HepG2 (cell line): ENCODE measurements around the gene ANKRD29. TPM values are rescaled to one million over a fixed set of nuclear protein-coding genes. Genes with fewer than 3 reads are reported as not detected.

ENCODE experiments used
- ATAC-seq: fragments of 200-7000 bp; cut with Tn5 transposase; 3 replicates; pipeline ENCODE4 v1.9.1; 2020; ENCODE audit warnings: mild to moderate bottlenecking, moderate library complexity
- BruUV-seq: library from RNA; stranded (reverse); fragments of 400-500 nt; replicated peaks from 2 replicates; lab custom pipeline; 2021; lab: Mats Ljungman, UMichigan
- CTCF ChIA-PET: fragments of 300-600 bp; formaldehyde crosslinking; extraction: SDS; loops from one replicate; lab custom pipeline; 2021; ENCODE audit warnings: low total read pairs, inconsistent platforms, low intra/inter-chr PET ratio; lab: Yijun Ruan, JAX
- POLR2A ChIA-PET: fragments of 350-600 bp; sonication (Branson Sonifier 250); formaldehyde crosslinking; loops from one replicate; lab custom pipeline; 2020; ENCODE audit warnings: antibody characterized with exemption, inconsistent platforms; lab: Yijun Ruan, JAX
- DNase-seq: peaks from one replicate; pipeline ENCODE4 v3.0.0-alpha.2; 2015; ENCODE audit warnings: low spot score
- FAIRE-seq: peaks from 3 replicates; lab custom pipeline; 2011; peaks lifted over from hg19 to GRCh38; lab: Jason Lieb, UNC
- H2AFZ ChIP-seq: one replicate; pipeline ENCODE4 v1.6.1; 2011; ENCODE audit warnings: low read length, inconsistent platforms
- H3K27ac ChIP-seq: fragments of 300-600 bp; 3 replicates; pipeline ENCODE4 v1.8.0; 2011; ENCODE audit warnings: mixed run types, mild to moderate bottlenecking, mixed read lengths, low read length, inconsistent platforms; ENCODE audit not compliant: insufficient read depth; ENCODE audit errors: extremely low read length
- H3K27me3 ChIP-seq, 2 experiments: fragments of 200-600 bp in 1 of 2; 2 replicates in 1 of 2; 3 replicates in 1 of 2; pipeline versions ENCODE4 v1.6.0 to v1.8.0; 2011; ENCODE audit warnings: low read length in 2 of 2, mild to moderate bottlenecking in 2 of 2, moderate library complexity in 2 of 2, inconsistent platforms in 1 of 2; ENCODE audit not compliant: insufficient read depth in 2 of 2, control insufficient read depth in 1 of 2
- H3K36me3 ChIP-seq, 2 experiments: fragments of 200-600 bp in 1 of 2; replicated peaks in 1 of 2; 2 replicates in 1 of 2; 3 replicates in 1 of 2; pipeline versions ENCODE4 v1.5.1 to v1.8.0; 2011; ENCODE audit warnings: low read length in 2 of 2, inconsistent platforms in 1 of 2; ENCODE audit not compliant: insufficient read depth in 2 of 2, control insufficient read depth in 1 of 2
- H3K4me1 ChIP-seq: 2 replicates; pipeline ENCODE4 v1.5.1; 2012; ENCODE audit warnings: low read length, inconsistent platforms; ENCODE audit not compliant: insufficient read depth
- H3K4me2 ChIP-seq: 2 replicates; pipeline ENCODE4 v1.6.0; 2011; ENCODE audit warnings: low read depth, low read length, inconsistent platforms
- H3K4me3 ChIP-seq, 3 experiments: fragments of 200-600 bp in 1 of 3; sonication (generic), shearing (Covaris generic) in 1 of 3; replicated peaks in 1 of 3; 2 replicates each; pipeline ENCODE4 v1.5.1; 2011 to 2016; ENCODE audit warnings: low read length in 3 of 3, inconsistent platforms in 2 of 3, low read depth in 2 of 3, mild to moderate bottlenecking in 2 of 3, control low read depth in 1 of 3, mixed read lengths in 1 of 3; ENCODE audit not compliant: insufficient read depth in 1 of 3
- H3K79me2 ChIP-seq: one replicate; pipeline ENCODE4 v1.6.1; 2011; ENCODE audit warnings: low read length, inconsistent platforms; ENCODE audit not compliant: insufficient read depth
- H3K9ac ChIP-seq: 2 replicates; pipeline ENCODE4 v1.6.0; 2011; ENCODE audit warnings: mild to moderate bottlenecking, low read depth, low read length, inconsistent platforms; ENCODE audit not compliant: insufficient read depth
- H3K9me3 ChIP-seq: 2 replicates; pipeline ENCODE4 v1.5.1; 2012; ENCODE audit warnings: mild to moderate bottlenecking, low read length
- H4K20me1 ChIP-seq: 2 replicates; pipeline ENCODE4 v1.6.0; 2011; ENCODE audit warnings: inconsistent platforms, mild to moderate bottlenecking, low read length, moderate library complexity; ENCODE audit not compliant: insufficient read depth
- ARID2 ChIP-seq: sonication (generic); formaldehyde crosslinking; IDR thresholded peaks from 2 replicates; pipeline ENCODE4 v1.8.1; 2022; ENCODE audit warnings: mild to moderate bottlenecking, missing genetic modification reagents, borderline replicate concordance
- EED ChIP-seq: sonication (generic); formaldehyde crosslinking; IDR thresholded peaks from 2 replicates; pipeline ENCODE4 v1.5.0; 2020; ENCODE audit warnings: mild to moderate bottlenecking, missing genetic modification reagents
- GATAD1 ChIP-seq: IDR thresholded peaks from 2 replicates; pipeline ENCODE4 v1.6.1; 2016; ENCODE audit warnings: missing genetic modification reagents, missing compliant biosample characterization
- MEF2D ChIP-seq: sonication (generic); formaldehyde crosslinking; IDR thresholded peaks from 2 replicates; pipeline ENCODE4 v1.5.1; 2020; ENCODE audit warnings: mild to moderate bottlenecking, missing genetic modification reagents
- PCBP2 ChIP-seq: fragments of 200-400 bp; formaldehyde crosslinking; optimal IDR thresholded peaks from 2 replicates; pipeline ENCODE3; 2018; ENCODE audit warnings: low read length, low read depth; ENCODE audit not compliant: poor library complexity, severe bottlenecking
- POLR2G ChIP-seq: fragments of 200-400 bp; formaldehyde crosslinking; IDR thresholded peaks from 2 replicates; pipeline ENCODE4 v1.6.1; 2018; ENCODE audit warnings: mild to moderate bottlenecking, low read depth, low read length, moderate library complexity
- ZNF337 ChIP-seq: sonication (generic); formaldehyde crosslinking; IDR thresholded peaks from 2 replicates; pipeline ENCODE4 v1.5.1; 2020; ENCODE audit warnings: missing genetic modification reagents, low read depth, mild to moderate bottlenecking, borderline replicate concordance
- ZNF33A ChIP-seq: sonication (generic); formaldehyde crosslinking; IDR thresholded peaks from 2 replicates; pipeline ENCODE4 v1.5.1; 2020; ENCODE audit warnings: missing genetic modification reagents, mild to moderate bottlenecking, moderate library complexity, borderline replicate concordance
- ZNF614 ChIP-seq: IDR thresholded peaks from 2 replicates; pipeline ENCODE4 v1.6.1; 2018; ENCODE audit warnings: missing biosample characterization, missing genetic modification reagents, inconsistent platforms, borderline replicate concordance
- WGBS: methylation state at CpG from one replicate; pipeline ENCODE4 v1.1.6; 2017; ENCODE audit warnings: low lambda C conversion rate; 5-methylcytosine and 5-hydroxymethylcytosine counted together
- in situ Hi-C: cut with HindIII; loops from 2 replicates; pipeline ENCODE4 v1.10.0; 2017; ENCODE audit warnings: low pct_unique_long_range_greater_than_20kb; ENCODE audit not compliant: extremely low pct_ligation_motif_present
- intact Hi-C: fragments of 100-400 bp; cut with micrococcal nuclease; formaldehyde crosslinking; loops from one replicate; pipeline ENCODE4 v1.10.0; 2022; ENCODE audit not compliant: unreplicated experiment
- polyA plus RNA-seq, 8 experiments: library from polyadenylated mRNA; depleted of rRNA in 3 of 8; stranded (reverse) in 7 of 8; unstranded in 1 of 8; fragments of >200 nt; fragmentation: Illumina TruSeq in 4 of 8; extraction: Trizol in 4 of 8; gene quantifications; 2 replicates each; pipeline versions ENCODE4 v1.2.1 to v1.2.3, GENCODE V29; 2011 to 2016; ENCODE audit warnings: low read depth in 4 of 8, missing spikeins in 1 of 8, mixed read lengths in 1 of 8; ENCODE audit not compliant: insufficient read depth in 1 of 8
- total RNA-seq, 5 experiments: library from RNA; depleted of rRNA; stranded (reverse); fragments of >200 nt; fragmentation: Illumina TruSeq; extraction: Trizol; gene quantifications; 2 replicates each; pipeline ENCODE4 v1.2.3, GENCODE V29; 2016; ENCODE audit warnings: low read depth in 1 of 5
- TF ChIP-seq, protein P1 (sequence below): sonication (generic); formaldehyde crosslinking; IDR thresholded peaks from 2 replicates; pipeline ENCODE4 v1.4.0; 2020; ENCODE audit warnings: mild to moderate bottlenecking, missing genetic modification reagents
- TF ChIP-seq, protein P2 (sequence below): sonication (generic); formaldehyde crosslinking; IDR thresholded peaks from 2 replicates; pipeline ENCODE4 v1.5.1; 2020; ENCODE audit warnings: missing genetic modification reagents, mild to moderate bottlenecking, borderline replicate concordance
- TF ChIP-seq, protein P3 (sequence below): sonication (generic); formaldehyde crosslinking; IDR thresholded peaks from 2 replicates; pipeline ENCODE4 v1.8.1; 2023; ENCODE audit warnings: mild to moderate bottlenecking, moderate library complexity, missing genetic modification reagents

Gene ANKRD29
- total and polyA plus RNA-seq, 2 of the 13 experiments (the other 11 are each of a cell fraction or from before 2014, with no cell fraction given) = not detected

DNA sequence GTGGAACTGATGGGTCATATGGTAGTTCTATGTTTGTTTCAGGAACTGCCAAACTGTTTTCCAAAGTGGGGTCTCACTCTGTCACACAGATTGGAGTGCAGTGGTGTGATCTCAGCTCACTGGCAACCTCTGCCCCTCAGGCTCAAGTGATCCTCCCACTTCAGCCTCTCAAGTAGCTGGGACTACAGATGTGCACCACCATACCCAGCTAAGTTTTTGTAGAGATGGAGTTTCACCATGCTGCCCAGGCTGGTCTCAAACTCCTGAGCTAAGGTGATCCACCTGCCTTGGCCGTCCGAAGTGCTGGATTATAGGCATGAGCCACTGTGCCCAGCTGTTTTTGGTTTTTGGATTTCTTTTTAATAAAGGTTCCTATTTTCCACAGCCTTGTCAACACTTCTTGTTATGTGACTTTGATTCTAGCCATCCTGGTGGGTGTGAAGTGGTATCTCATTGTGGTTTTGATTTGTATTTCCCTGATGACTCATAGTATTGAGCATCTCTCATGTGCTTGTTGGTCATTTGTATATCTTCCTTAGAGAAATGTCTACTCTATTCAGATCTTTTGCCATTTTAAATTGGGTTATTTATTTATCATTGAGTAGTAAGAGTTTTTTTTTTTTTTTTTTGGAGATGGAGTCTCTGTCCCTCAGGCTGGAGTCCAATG, 99.2 kb downstream of the ANKRD29 start:
- WGBS = 100% methylated on average over 2 of the region's 2 CpGs
- H3K27ac ChIP-seq = no peak overlapping the region
- peaks cover 22% of the 10 kb centered on the region for H3K4me1 ChIP-seq
- no peak overlapping the region for H2AFZ ChIP-seq
- ChIA-PET CTCF (no interaction called here), POLR2A (no interaction called here)
- in situ Hi-C loops (no loop called here), intact Hi-C loops (no loop called here)
- no peak overlapping the region for H3K4me2 ChIP-seq
- H3K9ac ChIP-seq = no peak overlapping the region
- TF ChIP-seq EED (CRISPR knock-in tag) (no peak), POLR2G (0 out of 2 replicates have a peak, but pooled peaks have one; percentile 23)
- TF ChIP-seq, protein P1, sequence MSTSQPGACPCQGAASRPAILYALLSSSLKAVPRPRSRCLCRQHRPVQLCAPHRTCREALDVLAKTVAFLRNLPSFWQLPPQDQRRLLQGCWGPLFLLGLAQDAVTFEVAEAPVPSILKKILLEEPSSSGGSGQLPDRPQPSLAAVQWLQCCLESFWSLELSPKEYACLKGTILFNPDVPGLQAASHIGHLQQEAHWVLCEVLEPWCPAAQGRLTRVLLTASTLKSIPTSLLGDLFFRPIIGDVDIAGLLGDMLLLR (CRISPR knock-in tag) = no peak
- no peaks in the 10 kb centered on the region for H3K27me3 ChIP-seq
- DNase-seq = no peak
- no peaks in the 10 kb centered on the region for H3K9me3 ChIP-seq
- H3K4me3 ChIP-seq = no peak overlapping the region
- BruUV-seq = no TSS peak
- no peaks in the 10 kb centered on the region for H4K20me1 ChIP-seq
- no peaks in the 10 kb centered on the region for H3K79me2 ChIP-seq
- peaks cover 17 to 75% of the 10 kb centered on the region in 2 experiments for H3K36me3 ChIP-seq
- no peak for ATAC-seq
- FAIRE-seq = no peak

DNA sequence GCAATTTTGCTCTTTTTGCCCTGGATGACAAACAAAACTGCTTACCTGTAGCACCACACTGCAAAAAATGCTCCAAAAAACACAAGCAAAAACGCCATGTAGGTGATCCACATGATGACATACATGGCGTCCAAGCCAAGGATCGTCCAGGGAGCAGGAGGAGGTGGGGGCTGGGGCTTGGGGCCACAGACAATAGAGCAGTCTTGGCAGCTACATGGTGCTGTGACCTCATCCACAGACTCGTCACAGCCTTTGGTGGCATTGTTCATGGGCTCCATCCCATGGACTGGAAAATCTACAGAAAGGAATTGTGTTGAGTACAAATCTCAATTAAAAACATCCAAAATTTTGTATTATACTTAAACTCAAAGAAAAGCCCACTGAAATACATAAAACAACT, 102.5 kb downstream of the ANKRD29 start:
- Histone ChIP-seq H2AFZ (no peak overlapping the region), H3K27me3 (no peaks in the 10 kb centered on the region), H3K4me2 (no peak overlapping the region), H3K9ac (no peak overlapping the region), H3K36me3 (peaks cover 23 to 55% of the 10 kb centered on the region in 2 experiments), H3K79me2 (peaks cover under 1% of the 10 kb centered on the region), H3K4me3 (no peak overlapping the region), H4K20me1 (no peaks in the 10 kb centered on the region), H3K27ac (no peak overlapping the region), H3K4me1 (peaks cover 45% of the 10 kb centered on the region), H3K9me3 (no peaks in the 10 kb centered on the region)
- intact Hi-C loops (no loop called here), in situ Hi-C loops (no loop called here)
- TF ChIP-seq GATAD1 (CRISPR knock-in tag) = no peak
- TF ChIP-seq ZNF614 (CRISPR knock-in tag) = no peak
- TF ChIP-seq PCBP2 = no peak
- TF ChIP-seq ARID2 (CRISPR knock-in tag) = no peak
- no peak for TF ChIP-seq ZNF337 (CRISPR knock-in tag)
- TF ChIP-seq, protein P2, sequence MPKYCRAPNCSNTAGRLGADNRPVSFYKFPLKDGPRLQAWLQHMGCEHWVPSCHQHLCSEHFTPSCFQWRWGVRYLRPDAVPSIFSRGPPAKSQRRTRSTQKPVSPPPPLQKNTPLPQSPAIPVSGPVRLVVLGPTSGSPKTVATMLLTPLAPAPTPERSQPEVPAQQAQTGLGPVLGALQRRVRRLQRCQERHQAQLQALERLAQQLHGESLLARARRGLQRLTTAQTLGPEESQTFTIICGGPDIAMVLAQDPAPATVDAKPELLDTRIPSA = no peak
- no peak for TF ChIP-seq ZNF33A (CRISPR knock-in tag)
- no peak for TF ChIP-seq MEF2D (CRISPR knock-in tag)
- TF ChIP-seq, protein P3, sequence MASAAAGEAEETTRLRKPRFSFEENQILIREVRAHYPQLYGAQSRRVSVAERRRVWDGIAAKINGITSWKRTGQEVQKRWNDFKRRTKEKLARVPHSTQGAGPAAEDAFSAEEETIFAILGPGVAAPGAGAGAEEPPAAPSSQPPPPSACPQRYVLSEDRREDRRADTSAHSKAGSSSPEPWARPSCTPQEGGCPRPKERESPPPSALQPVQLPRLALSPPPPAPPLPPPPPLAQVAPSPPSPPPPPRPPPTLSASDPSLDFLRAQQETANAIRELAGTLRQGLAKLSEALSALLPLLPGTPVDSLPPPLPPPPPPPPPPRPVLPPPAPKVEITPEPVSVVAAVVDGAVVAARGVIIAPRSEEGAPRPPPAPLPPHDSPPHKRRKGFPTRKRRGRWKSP (CRISPR knock-in tag) = no peak
- 98% methylated on average over 4 of the region's 4 CpGs for WGBS
- POLR2A ChIA-PET = no interaction called here
- DNase-seq = no peak
- no TSS peak for BruUV-seq
- no peak for FAIRE-seq
- no peak for ATAC-seq
- CTCF ChIA-PET = no interaction called here
